ENCODE results near the gene CNTRL.

- TF ChIP-seq GATA2 (IDR thresholded peaks at IDR 0.05; ENCODE audit: low read depth, low read length) = no peak
- TF ChIP-seq GATA3 (IDR thresholded peaks at IDR 0.05; ENCODE audit: low read depth, low read length) = no peak
Observed at GRCh38 chr9:121226175-121226574, 151.4 kb downstream of the CNTRL start.
